Lower lobe of right lung (tissue), 2 donors: ENCODE measurements around the gene MPV17L2. TPM values are rescaled to one million over a fixed set of nuclear protein-coding genes. Genes with fewer than 3 reads are reported as not detected.

Experiments
- ATAC-seq, 2 donors: fragments of 200-7000 bp; cut with Tn5 transposase; one replicate each; pipeline ENCODE4 v1.9.1; 2020 to 2022; ENCODE audit warnings: mild to moderate bottlenecking in 2 of 2, moderate library complexity in 2 of 2
- DNase-seq: peaks from one replicate; pipeline ENCODE4 v3.0.0-alpha.2; 2020
- H3K27ac ChIP-seq: fragments of 200-600 bp; one replicate; pipeline ENCODE4 v1.8.0; 2022
- H3K27me3 ChIP-seq: fragments of 200-600 bp; one replicate; pipeline ENCODE4 v1.8.0; 2022; ENCODE audit warnings: low read depth
- H3K36me3 ChIP-seq: fragments of 200-600 bp; one replicate; pipeline ENCODE4 v1.8.0; 2022; ENCODE audit warnings: mild to moderate bottlenecking
- H3K4me1 ChIP-seq: fragments of 200-600 bp; one replicate; pipeline ENCODE4 v1.8.0; 2022
- H3K4me3 ChIP-seq: fragments of 200-600 bp; one replicate; pipeline ENCODE4 v1.8.0; 2022; ENCODE audit warnings: mild to moderate bottlenecking
- H3K9me3 ChIP-seq: fragments of 200-600 bp; one replicate; pipeline ENCODE4 v1.8.0; 2022
- intact Hi-C: fragments of 100-400 bp; cut with DNase I; formaldehyde crosslinking; loops from one replicate; pipeline ENCODE4 v1.11.0; 2022
- total RNA-seq: library from RNA; stranded (reverse); fragmentation: NEBNext Ultra II Directional; extraction: Animal tissue kit (Norgen Biotek cat#: 25700); gene quantifications from one replicate; pipeline ENCODE4 v1.2.1, GENCODE V29; 2021
- TF ChIP-seq, protein P1 (sequence below): fragments of 200-600 bp; IDR thresholded peaks from one replicate; pipeline ENCODE4 v1.8.0; 2022; ENCODE audit warnings: antibody characterized with exemption, mild to moderate bottlenecking
- donor health status: DM: no; HTN: yes; CAD: no; lungs with severe emphysema.

Gene MPV17L2
- total RNA-seq, 1 donor from 2014 or later = 6.6 TPM

DNA sequence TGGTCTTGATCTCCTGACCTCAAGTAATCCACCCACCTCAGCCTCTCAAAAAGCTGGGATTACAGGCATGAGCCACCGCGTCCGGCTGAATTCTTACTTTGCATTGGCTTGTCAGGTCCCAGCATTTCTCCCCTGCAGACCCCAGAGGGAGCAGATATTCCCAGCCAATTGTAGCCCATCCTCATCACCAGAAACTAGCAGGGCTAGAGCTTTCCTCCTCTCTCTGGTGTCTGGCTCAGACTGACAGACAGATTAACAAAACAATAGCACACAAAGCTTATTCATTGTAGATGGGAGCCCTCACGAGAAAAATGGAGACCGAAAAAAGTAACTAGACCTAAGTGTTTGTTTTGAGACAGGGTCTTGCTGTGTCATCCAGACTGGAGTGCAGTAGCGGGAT is 7.5 kb upstream of the MPV17L2 start:
- TF ChIP-seq, protein P1, sequence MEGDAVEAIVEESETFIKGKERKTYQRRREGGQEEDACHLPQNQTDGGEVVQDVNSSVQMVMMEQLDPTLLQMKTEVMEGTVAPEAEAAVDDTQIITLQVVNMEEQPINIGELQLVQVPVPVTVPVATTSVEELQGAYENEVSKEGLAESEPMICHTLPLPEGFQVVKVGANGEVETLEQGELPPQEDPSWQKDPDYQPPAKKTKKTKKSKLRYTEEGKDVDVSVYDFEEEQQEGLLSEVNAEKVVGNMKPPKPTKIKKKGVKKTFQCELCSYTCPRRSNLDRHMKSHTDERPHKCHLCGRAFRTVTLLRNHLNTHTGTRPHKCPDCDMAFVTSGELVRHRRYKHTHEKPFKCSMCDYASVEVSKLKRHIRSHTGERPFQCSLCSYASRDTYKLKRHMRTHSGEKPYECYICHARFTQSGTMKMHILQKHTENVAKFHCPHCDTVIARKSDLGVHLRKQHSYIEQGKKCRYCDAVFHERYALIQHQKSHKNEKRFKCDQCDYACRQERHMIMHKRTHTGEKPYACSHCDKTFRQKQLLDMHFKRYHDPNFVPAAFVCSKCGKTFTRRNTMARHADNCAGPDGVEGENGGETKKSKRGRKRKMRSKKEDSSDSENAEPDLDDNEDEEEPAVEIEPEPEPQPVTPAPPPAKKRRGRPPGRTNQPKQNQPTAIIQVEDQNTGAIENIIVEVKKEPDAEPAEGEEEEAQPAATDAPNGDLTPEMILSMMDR = no peak

DNA sequence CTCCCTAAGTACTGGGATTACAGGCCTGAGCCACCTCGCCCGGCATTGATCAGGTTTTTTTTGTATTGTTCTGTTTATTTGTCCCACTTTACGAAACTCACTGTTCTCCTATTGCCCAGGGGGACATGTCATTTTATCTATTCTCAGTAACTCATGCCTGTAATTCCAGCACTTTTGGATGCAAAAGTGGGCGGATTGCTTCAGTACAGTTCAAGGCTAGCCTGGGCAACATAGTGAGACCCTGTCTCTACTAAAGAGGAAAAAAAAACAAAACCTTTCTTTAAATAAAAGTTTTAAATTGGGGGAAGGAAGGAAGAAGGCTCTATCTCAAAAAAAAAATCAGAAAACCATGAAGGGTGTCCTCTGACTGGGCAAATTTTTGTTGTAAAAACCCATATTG is 2.7 kb upstream of the MPV17L2 start:
- H3K27ac ChIP-seq = no peak overlapping the region
- H3K27me3 ChIP-seq = no peaks in the 10 kb centered on the region
- TF ChIP-seq, protein P1 = no peak
- peaks cover 17% of the 10 kb centered on the region for H3K4me1 ChIP-seq
- DNase-seq (no peak), ATAC-seq (no peak)
- H3K9me3 ChIP-seq = no peaks in the 10 kb centered on the region
- no peak overlapping the region for H3K4me3 ChIP-seq
- intact Hi-C loops = no loop called here
- H3K36me3 ChIP-seq = no peaks in the 10 kb centered on the region

More for the DNA sequence above, 7.5 kb upstream of the MPV17L2 start:
- intact Hi-C loops = no loop called here
- no peaks in the 10 kb centered on the region for H3K27me3 ChIP-seq
- H3K9me3 ChIP-seq = no peaks in the 10 kb centered on the region
- no peak overlapping the region for H3K27ac ChIP-seq
- DNase-seq = no peak
- no peaks in the 10 kb centered on the region for H3K36me3 ChIP-seq
- no peaks in the 10 kb centered on the region for H3K4me1 ChIP-seq
- no peak for ATAC-seq
- H3K4me3 ChIP-seq = no peak overlapping the region

DNA sequence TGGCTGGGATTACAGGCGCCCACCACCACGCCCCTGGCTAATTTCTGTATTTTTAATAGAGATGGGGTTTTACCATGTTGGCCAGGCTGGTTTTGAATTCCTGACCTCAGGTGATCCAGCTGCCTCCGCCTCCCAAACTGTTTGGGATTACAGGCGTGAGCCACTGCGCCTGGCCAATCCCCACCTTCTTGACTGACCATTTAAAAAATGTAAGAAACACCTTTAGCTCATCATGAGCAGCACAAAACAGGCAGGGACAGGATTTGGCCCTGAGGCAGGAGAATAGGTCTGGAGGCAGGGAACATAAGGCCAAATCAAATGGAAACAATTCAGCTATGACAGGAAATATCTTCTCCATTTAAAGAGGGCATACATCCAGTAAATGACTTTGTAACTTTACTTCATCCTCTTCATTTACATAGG is 1.4 kb upstream of the MPV17L2 start:
- peaks cover 17% of the 10 kb centered on the region for H3K4me1 ChIP-seq
- peaks cover 11% of the 10 kb centered on the region for H3K36me3 ChIP-seq
- H3K27me3 ChIP-seq = no peaks in the 10 kb centered on the region
- ATAC-seq = no peak
- no peaks in the 10 kb centered on the region for H3K9me3 ChIP-seq
- H3K27ac ChIP-seq = peak overlapping the region; percentile 95
- no peak for DNase-seq
- peak overlapping the region; percentile 62 for H3K4me3 ChIP-seq
- TF ChIP-seq, protein P1 = no peak
- intact Hi-C loops = no loop called here

DNA sequence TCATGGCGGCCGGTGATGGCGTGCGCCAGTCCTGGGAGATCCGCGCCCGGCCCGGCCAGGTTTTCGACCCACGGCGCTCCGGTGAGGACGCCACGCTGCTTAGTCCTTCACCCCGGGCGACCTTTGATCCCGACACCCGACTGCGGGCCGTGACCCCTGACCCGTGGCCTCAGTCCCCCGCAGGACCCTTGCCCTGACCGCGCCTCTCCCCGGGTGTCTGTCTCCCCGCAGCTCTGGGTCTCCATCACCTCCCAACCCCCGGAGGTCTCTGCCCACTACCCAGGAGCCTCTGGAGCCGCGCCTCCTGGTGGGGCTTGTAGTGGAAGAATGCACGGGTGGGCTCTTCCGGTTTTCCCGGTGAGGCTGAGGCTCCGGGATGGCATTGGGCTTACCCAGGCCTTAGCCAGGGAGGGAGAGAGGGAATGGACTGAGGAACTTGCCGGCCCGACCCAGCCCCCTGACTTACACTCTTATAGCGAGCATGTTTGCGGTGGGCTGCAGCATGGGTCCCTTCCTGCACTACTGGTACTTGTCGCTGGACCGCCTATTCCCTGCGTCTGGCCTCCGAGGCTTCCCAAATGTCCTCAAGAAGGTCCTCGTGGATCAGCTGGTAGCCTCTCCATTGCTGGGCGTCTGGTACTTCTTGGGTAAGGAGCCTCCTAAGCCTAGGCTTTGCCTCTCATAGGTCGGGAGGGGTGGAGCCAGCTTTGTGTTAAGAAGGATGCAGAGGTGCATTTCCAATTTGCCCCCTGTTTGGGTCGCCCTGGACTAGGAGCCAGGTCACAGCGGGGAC is 566 bp downstream of the MPV17L2 start:
- no peak for DNase-seq
- H3K9me3 ChIP-seq = no peaks in the 10 kb centered on the region

DNA sequence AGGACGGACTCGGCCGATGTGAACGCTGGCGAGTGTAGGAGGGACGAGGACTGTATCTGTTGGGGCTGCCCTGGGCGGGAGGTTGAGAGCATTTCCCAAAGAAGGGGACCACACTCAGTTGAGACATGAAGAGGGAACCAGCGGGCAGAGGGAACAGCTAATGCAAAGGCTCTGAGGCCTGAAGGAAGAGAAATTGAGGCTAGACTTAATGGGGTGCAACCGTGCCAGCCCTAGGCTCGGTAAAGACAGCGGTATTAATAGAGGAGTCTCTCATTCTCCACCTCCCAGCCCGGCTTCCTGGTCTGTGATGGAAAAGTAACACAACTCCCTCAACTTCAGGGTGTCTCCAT is 1.1 kb downstream of the MPV17L2 start:
- Histone ChIP-seq H3K27me3 (no peaks in the 10 kb centered on the region), H3K9me3 (no peaks in the 10 kb centered on the region), H3K27ac (peak overlapping the region; percentile 49), H3K4me1 (peaks cover 17% of the 10 kb centered on the region), H3K4me3 (peak overlapping the region; percentile 76), H3K36me3 (peaks cover 29% of the 10 kb centered on the region)
- ATAC-seq (no peak), DNase-seq (no peak)
- TF ChIP-seq, protein P1 = no peak
- intact Hi-C loops = no loop called here

More for the DNA sequence above, 566 bp downstream of the MPV17L2 start:
- Histone ChIP-seq H3K36me3 (peaks cover 25% of the 10 kb centered on the region), H3K27me3 (no peaks in the 10 kb centered on the region), H3K4me3 (peak overlapping the region; percentile 76), H3K4me1 (peaks cover 17% of the 10 kb centered on the region), H3K27ac (peak overlapping the region; percentile 95)
- intact Hi-C loops = no loop called here
- peak in 1 of 2 donors; percentile 0 for ATAC-seq
- TF ChIP-seq, protein P1 = no peak
